Activated CD8-positive, alpha-beta memory T cell treated with anti-CD3 and anti-CD28 coated beads for 36 hours (primary cell): ENCODE data around the gene HS3ST3B1. TPM values are rescaled to one million over a fixed set of nuclear protein-coding genes. Genes with fewer than 3 reads are reported as not detected.

Source experiments
- CTCF ChIA-PET: fragments of 350-600 bp; sonication (Branson Sonifier 250); formaldehyde crosslinking; loops from one replicate; lab custom pipeline; 2021; ENCODE audit warnings: antibody characterized with exemption; lab: Charles Lee
- POLR2A ChIA-PET: fragments of 350-600 bp; sonication (Branson Sonifier 250); formaldehyde crosslinking; loops from one replicate; lab custom pipeline; 2021; ENCODE audit warnings: antibody characterized with exemption; lab: Charles Lee
- total RNA-seq, 2 experiments: library from RNA; stranded (reverse); gene quantifications; one replicate each; pipeline ENCODE4 v1.2.3, GENCODE V29; 2021

The HS3ST3B1 gene
- total RNA-seq, 2 experiments from 2014 or later, result 8.4 to 8.7 TPM

DNA sequence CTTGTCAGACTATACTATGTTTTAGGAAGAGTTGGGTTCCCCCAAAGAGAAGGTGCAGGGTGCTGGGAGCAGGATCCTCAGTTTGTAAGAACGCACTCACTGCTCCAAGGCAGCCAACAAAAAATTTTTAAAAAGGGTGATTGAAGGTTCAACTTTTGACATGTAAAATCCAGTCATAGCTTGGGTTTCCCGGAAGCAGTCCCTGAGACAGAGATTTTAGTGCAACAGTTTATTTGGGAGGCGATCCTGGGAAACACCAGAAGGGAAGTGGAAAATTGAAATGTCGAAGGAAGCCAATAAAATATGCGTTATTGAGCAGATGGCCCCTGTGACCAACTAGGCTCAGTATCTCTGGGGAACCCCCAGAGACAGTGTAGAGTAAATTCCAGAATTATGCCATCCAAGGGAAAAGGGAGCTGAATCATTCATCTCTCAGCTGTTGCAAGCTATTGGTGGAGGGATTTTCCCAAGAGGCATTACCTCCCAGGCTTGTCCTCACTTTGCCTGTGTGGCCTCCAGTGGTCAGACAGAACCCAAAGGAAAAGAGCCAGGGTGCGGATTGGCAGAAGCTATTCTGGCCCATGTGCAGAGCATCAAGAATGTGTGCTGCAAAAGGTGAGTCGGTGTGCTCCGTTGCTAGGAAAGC is 72.9 kb downstream of the HS3ST3B1 start:
- ChIA-PET POLR2A (no interaction called here), CTCF (interaction anchor here (0.7 to 1.0 kb wide), 2 partner anchors 14 to 836 kb away, joined by 3 read pairs; no protein-coding TSS in a partner anchor)

DNA sequence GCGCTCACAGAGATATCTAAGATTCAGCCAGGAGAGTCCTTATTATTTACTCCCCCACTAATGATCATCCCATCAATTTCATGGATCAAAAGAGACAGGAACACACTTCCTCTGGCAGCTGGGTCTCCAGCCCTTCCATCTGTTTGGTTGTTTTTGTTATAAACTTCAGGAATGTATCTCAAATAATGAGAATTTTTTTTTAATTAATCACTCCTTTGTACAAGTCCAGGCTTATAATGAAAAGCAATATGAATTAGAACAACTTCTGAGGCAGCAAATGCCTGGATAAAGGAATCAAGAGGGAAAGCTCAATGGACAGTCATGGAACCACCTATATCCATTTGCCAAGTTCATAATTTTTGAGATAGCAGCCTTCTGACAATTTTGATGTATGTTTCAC is 73.4 kb downstream of the HS3ST3B1 start:
- ChIA-PET CTCF (interaction anchor here (0.7 to 1.0 kb wide), 2 partner anchors 15 to 837 kb away, joined by 3 read pairs; no protein-coding TSS in a partner anchor), POLR2A (no interaction called here)

DNA sequence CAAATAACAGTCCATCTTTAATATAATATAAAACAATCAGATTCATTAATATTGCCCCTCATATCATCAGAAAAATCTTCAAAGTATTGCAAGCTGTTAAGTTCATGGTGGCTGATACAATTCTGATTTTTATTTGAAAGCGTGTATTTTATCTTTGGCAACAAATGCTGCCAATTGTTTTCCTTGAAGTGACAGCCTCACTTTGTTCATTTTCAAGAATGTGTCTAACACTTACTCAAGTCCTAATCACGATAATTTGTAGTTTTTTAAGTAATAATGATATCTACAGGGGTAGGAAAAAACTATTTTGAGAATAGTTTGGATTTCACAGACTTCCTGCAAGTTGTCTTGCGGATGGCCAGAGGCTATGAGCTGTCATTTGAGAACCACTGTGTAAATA is 75.8 kb downstream of the HS3ST3B1 start:
- ChIA-PET CTCF (no interaction called here), POLR2A (no interaction called here)

DNA sequence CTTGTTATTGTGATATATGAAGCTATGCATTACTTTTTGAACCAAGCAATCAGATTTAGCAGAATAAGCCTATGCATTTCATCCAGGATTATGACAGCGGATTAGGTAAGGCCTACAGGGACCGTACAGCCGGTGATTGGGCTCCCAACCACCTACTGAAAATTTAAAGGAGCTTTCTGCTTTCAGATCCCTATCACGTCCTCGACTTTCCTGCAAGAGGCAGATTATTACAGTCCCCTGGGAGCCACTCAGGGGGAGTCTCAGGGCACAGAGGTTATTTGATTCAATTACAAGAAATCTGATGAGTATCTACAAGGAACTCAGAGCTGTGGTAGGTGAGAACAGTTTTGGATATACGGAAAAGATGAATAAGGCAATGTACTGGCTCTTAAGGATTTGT is 80.7 kb downstream of the HS3ST3B1 start:
- POLR2A ChIA-PET, result no interaction called here
- CTCF ChIA-PET, result no interaction called here

DNA sequence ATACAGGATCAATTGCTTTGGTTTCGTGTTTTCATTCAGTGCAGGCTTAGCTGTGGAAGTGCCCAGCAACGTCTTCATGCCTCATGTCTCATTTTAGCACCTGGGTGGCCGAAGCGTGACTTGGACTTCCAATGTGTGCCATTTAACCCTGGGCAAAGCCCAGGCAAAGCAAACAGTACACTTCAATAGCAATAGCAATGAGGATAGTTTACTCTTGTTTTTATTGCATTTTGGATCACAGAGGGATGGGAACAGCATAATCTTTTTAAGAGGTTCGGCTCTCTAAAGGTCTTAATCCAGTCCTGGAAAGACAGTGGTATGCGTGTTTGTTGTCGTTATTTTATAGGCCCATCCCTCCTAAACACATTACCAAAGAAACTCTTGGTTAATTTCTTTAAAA is 86.2 kb downstream of the HS3ST3B1 start:
- CTCF ChIA-PET, result no interaction called here
- POLR2A ChIA-PET, result no interaction called here

DNA sequence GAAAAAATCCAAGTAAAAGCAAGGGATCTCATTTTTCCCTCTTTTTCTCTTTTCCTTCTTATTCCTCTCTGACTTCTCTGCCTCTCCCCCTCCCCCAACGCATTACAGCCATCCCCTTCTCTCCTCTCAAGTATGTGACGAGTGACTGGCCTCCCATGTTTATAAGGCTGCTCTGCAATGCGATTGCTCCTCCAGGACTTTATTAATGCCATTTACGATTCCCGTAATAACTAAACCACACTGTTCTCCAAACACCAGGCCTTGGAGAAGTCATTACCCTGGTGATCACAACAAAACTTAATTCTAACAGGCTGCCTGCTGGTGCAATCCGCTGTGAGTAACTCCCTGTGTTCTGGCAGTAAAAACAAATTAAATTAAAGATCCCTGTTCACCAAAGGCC is 88.8 kb downstream of the HS3ST3B1 start:
- ChIA-PET CTCF (no interaction called here), POLR2A (no interaction called here)

DNA sequence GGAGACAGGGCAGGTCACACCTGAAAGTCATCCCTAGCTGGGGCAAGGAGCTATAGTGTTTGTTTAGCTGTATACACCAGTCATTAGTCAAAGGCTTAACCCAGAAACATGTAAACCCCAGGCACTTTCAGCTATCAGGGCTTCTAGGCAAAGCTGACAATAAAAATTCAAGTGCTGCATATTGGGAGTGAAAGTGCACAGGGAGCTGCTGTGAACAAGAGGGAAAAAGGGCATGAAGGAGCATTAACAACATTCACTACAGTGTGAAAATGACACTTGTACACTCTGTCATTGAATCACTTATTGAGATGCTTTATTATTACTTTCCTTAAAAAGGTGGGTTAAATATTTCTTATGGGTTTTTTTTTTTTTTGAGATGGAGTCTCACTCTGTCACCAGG is 92.8 kb downstream of the HS3ST3B1 start:
- ChIA-PET CTCF (no interaction called here), POLR2A (no interaction called here)

DNA sequence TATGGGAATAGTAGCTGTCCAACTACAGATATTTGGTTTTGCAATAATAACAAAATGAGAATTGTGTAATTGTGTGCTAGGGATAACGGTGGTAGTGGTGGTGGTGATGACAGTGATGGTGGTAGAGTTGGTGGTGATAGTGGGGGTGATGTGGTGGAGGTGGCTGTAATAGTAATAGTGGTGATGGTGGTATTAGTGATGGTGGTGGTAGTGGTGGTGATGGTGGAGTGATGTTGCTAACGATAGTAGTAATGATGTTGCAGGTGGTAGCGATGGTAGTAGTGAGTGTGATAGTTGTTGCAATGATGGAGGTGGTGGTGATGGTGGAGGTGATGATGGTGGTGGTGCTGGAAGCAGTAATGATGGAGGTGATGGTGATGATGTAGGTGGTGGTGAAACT is 94.4 kb downstream of the HS3ST3B1 start:
- ChIA-PET POLR2A (no interaction called here), CTCF (no interaction called here)

DNA sequence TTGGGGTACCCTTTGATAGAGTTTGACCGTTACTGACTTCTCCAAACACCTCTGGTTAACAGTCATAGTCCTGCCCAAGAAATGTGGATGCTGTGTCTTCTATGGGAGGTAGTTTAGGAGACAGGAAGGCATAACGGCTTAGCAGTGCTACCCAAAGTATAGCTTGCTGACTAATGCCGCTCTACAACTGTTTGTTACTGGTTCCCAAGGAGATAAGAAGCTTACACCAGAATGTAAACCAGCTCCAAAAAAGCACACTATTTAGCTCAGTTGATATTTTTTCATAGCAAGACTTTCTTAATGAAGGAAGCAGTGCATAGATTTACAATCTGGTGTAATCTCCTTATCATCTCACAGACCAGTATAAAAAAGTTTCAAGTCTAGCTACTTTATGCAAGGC is 95.7 kb downstream of the HS3ST3B1 start:
- ChIA-PET POLR2A (no interaction called here), CTCF (no interaction called here)

DNA sequence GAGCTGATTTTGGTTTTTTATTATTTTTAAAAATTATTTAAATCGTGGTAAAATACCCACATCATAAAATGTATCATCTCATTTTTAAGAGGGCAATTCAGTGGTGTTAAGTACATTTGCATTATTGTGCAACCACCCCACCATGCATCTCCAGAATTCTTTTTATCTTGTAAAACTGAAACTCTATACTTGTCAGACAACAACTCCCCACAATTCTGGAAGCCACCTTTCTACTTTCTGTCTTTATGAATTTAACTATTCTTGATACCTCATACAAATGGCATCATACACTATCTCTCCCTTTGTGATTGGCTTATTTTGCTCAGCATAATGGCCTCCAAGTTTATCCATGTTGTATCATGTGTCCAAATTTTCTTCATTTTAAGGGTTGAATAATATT is 97.9 kb downstream of the HS3ST3B1 start:
- CTCF ChIA-PET, result no interaction called here

More for the DNA sequence above, 97.9 kb downstream of the HS3ST3B1 start:
- POLR2A ChIA-PET, result no interaction called here

Other genes starting within 250 kb of the HS3ST3B1 start
- gene COX10, start 231.6 kb upstream of the HS3ST3B1 start, total RNA-seq, result 10 to 100 TPM; 27.6 to 31.3 TPM
- gene CDRT15, start 64.2 kb upstream of the HS3ST3B1 start, total RNA-seq, result not detected